Natural killer cell (primary cell): Measurements from ENCODE around the gene GLCCI1. TPM values are rescaled to one million over a fixed set of nuclear protein-coding genes. Genes with fewer than 3 reads are reported as not detected.

Experiments used
- ATAC-seq, 3 donors: fragments of 150-1000 bp in 2 of 3; fragments of 200-7000 bp in 1 of 3; cut with Tn5 transposase; 1 replicate in 1 of 3; 2 replicates in 2 of 3; pipeline ENCODE4 v1.10.0; 2021; ENCODE audit warnings: mild to moderate bottlenecking in 2 of 3, moderate library complexity in 2 of 3
- DNase-seq, 2 donors: peaks; one replicate each; pipeline versions ENCODE4 v3.0.0 to v3.0.0-alpha.2; 2013 to 2021; ENCODE audit warnings: mixed read lengths in 1 of 2
- H3K27ac ChIP-seq: one replicate; pipeline ENCODE4 v1.5.1; 2013; ENCODE audit warnings: mild to moderate bottlenecking, low read length
- H3K27me3 ChIP-seq: one replicate; pipeline ENCODE4 v1.6.1; 2013; ENCODE audit warnings: low read length; ENCODE audit not compliant: control insufficient read depth, insufficient read depth
- H3K36me3 ChIP-seq: one replicate; pipeline ENCODE4 v1.6.1; 2013; ENCODE audit warnings: low read length; ENCODE audit not compliant: control insufficient read depth, insufficient read depth
- H3K4me1 ChIP-seq: one replicate; pipeline ENCODE4 v1.6.1; 2013; ENCODE audit warnings: low read length; ENCODE audit not compliant: control insufficient read depth, insufficient read depth
- H3K4me3 ChIP-seq: one replicate; pipeline ENCODE4 v1.5.1; 2013; ENCODE audit warnings: low read length
- H3K9me3 ChIP-seq: one replicate; pipeline ENCODE4 v1.6.1; 2013; ENCODE audit warnings: low read length; ENCODE audit not compliant: control insufficient read depth, insufficient read depth
- H3K27ac Mint-ChIP-seq, 2 donors: one replicate each; pipeline ENCODE4 v1.8.0; 2022; ENCODE audit warnings: mild to moderate bottlenecking in 2 of 2, mixed read lengths in 2 of 2, moderate library complexity in 1 of 2
- H3K27me3 Mint-ChIP-seq, 2 donors: one replicate each; pipeline ENCODE4 v1.8.0; 2022; ENCODE audit warnings: low read depth in 2 of 2, mixed read lengths in 2 of 2
- H3K36me3 Mint-ChIP-seq: one replicate; pipeline ENCODE4 v1.8.0; 2022; ENCODE audit warnings: mixed read lengths
- H3K4me1 Mint-ChIP-seq, 2 donors: one replicate each; pipeline ENCODE4 v1.8.0; 2022; ENCODE audit warnings: mixed read lengths in 2 of 2
- H3K4me3 Mint-ChIP-seq: one replicate; pipeline ENCODE4 v1.8.0; 2022; ENCODE audit warnings: mild to moderate bottlenecking, moderate library complexity, mixed read lengths
- H3K9me3 Mint-ChIP-seq, 2 donors: one replicate each; pipeline ENCODE4 v1.8.0; 2022; ENCODE audit warnings: mixed read lengths in 2 of 2
- CTCF ChIP-seq: fragments of 200-600 bp; IDR thresholded peaks from one replicate; pipeline ENCODE4 v1.8.0; 2022; ENCODE audit warnings: antibody characterized with exemption
- WGBS: methylation state at CpG from one replicate; pipeline ENCODE4 v1.1.7; 2013; ENCODE audit warnings: missing lambda C conversion rate; ENCODE audit not compliant: insufficient coverage; 5-methylcytosine and 5-hydroxymethylcytosine counted together
- intact Hi-C: fragments of 100-400 bp; cut with micrococcal nuclease; formaldehyde crosslinking; loops from one replicate; pipeline ENCODE4 v1.14.2; 2022
- total RNA-seq, 4 donors: library from RNA; stranded (reverse); fragments of 120-200 nt in 1 of 4; gene quantifications; one replicate each; pipeline versions ENCODE4 v1.2.3 to v1.2.4, GENCODE V29; 2013 to 2022

Gene GLCCI1
- total RNA-seq, 3 donors from 2014 or later (not counting 1 experiment from before 2014, with no cell fraction given), result 70.5 to 132 (median 79.6) TPM

DNA sequence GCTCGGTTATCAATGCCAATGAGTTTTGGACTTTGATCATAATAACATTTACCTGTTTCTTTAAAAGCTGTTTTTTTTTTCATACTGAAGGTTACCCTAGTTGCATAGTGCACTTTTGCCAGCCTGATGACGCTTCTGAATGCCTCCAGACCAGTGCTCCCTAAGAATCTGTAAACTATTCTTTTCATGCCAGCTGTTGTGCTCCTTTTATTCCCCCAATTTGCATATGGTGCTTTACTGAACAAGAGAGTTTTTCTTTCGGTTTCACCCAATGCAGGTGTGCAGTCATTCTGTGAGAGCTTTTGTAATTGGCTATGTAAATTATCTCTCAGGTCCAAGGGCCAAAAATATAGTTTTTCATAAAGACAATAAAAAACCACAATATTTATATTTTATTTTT lies 48.1 kb upstream of the GLCCI1 start:
- no peaks in the 10 kb centered on the region for H3K9me3 Mint-ChIP-seq
- Histone ChIP-seq H3K36me3 (no peaks in the 10 kb centered on the region), H3K4me3 (no peak overlapping the region), H3K9me3 (no peaks in the 10 kb centered on the region), H3K27ac (peak overlapping the region; percentile 40), H3K27me3 (no peaks in the 10 kb centered on the region), H3K4me1 (peaks cover 3% of the 10 kb centered on the region)
- no peak for ATAC-seq
- no peak overlapping the region for H3K4me3 Mint-ChIP-seq
- intact Hi-C loops, result no loop called here
- H3K36me3 Mint-ChIP-seq, result no peaks in the 10 kb centered on the region
- TF ChIP-seq CTCF, result no peak
- peaks cover 17 to 21% of the 10 kb centered on the region in 2 donors for H3K4me1 Mint-ChIP-seq
- 68% methylated on average over 3 of the region's 3 CpGs for WGBS
- no peaks in the 10 kb centered on the region for H3K27me3 Mint-ChIP-seq
- DNase-seq, result peak in 1 of 2 donors; percentile 50
- no peak overlapping the region for H3K27ac Mint-ChIP-seq

DNA sequence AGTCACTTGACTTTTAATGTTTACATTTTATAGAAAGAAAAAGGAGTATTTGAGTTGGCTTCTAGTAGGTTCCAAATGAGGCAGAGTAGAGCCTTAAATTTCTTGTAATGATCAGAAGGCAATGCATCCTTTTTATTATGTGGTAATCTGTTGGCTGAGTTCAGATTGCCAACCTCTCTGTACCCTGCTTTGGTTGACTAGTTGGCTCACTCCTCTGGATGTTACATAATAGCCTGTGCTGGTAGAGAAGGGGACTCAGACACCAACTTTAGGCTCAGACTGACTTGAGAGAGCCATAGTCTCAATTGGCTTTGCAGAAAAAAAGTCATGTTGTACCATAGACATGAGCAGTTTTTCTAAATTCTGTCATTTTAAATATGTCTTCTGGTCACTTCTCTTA lies 46.8 kb upstream of the GLCCI1 start:
- Histone ChIP-seq H3K27me3 (no peaks in the 10 kb centered on the region), H3K4me1 (peaks cover 3% of the 10 kb centered on the region), H3K27ac (no peak overlapping the region), H3K36me3 (no peaks in the 10 kb centered on the region), H3K9me3 (no peaks in the 10 kb centered on the region), H3K4me3 (no peak overlapping the region)
- H3K4me3 Mint-ChIP-seq, result no peak overlapping the region
- no peaks in the 10 kb centered on the region for H3K9me3 Mint-ChIP-seq
- peaks cover 17 to 21% of the 10 kb centered on the region in 2 donors for H3K4me1 Mint-ChIP-seq
- H3K36me3 Mint-ChIP-seq, result no peaks in the 10 kb centered on the region
- DNase-seq, result peak in 1 of 2 donors; percentile 7
- no peak overlapping the region for H3K27ac Mint-ChIP-seq
- no peaks in the 10 kb centered on the region for H3K27me3 Mint-ChIP-seq
- intact Hi-C loops, result no loop called here
- no peak for TF ChIP-seq CTCF
- ATAC-seq, result no peak

- Histone ChIP-seq H3K9me3 (no peaks in the 10 kb centered on the region), H3K27ac (no peak overlapping the region), H3K4me3 (no peak overlapping the region), H3K36me3 (no peaks in the 10 kb centered on the region), H3K27me3 (no peaks in the 10 kb centered on the region), H3K4me1 (peaks cover 3% of the 10 kb centered on the region)
- TF ChIP-seq CTCF, result no peak
- Mint-ChIP-seq H3K9me3 (no peaks in the 10 kb centered on the region), H3K36me3 (no peaks in the 10 kb centered on the region), H3K27me3 (no peaks in the 10 kb centered on the region), H3K4me1 (peaks cover 17 to 21% of the 10 kb centered on the region in 2 donors), H3K27ac (peak overlapping the region in 1 of 2 donors; percentile 9), H3K4me3 (no peak overlapping the region)
- intact Hi-C loops, result no loop called here
- no peak for DNase-seq
- no peak for ATAC-seq
- 98% methylated on average over 6 of the region's 7 CpGs for WGBS
Measured at GRCh38 chr7:7922684-7923385, 45.8 kb upstream of the GLCCI1 start.

DNA sequence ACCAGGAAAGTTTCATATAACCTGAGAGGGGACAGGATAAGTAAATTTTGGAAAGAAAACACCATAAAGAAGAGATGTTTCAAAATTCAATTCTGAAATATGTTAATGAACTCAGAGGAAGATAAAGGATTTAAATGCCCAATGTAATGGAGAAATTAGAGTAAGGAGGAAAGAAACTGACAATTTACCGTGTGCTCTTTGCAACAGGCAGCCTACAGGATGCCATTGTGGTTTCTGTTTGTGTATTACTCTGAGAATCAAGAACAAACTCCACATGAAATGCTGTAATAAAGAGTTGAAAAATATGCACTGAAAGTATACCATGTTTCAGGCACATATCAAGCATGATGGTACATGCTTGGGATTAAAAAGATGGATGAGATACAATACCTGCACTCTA lies 44.8 kb upstream of the GLCCI1 start:
- Mint-ChIP-seq H3K4me3 (peak overlapping the region; percentile 40), H3K4me1 (peaks cover 17 to 21% of the 10 kb centered on the region in 2 donors), H3K9me3 (no peaks in the 10 kb centered on the region), H3K27ac (peak overlapping the region; percentile 0 to 9), H3K27me3 (no peaks in the 10 kb centered on the region), H3K36me3 (no peaks in the 10 kb centered on the region)
- 14% methylated on average over 1 of the region's 1 CpG for WGBS
- Histone ChIP-seq H3K36me3 (no peaks in the 10 kb centered on the region), H3K9me3 (no peaks in the 10 kb centered on the region), H3K4me3 (no peak overlapping the region), H3K27ac (no peak overlapping the region), H3K27me3 (no peaks in the 10 kb centered on the region), H3K4me1 (peaks cover 3% of the 10 kb centered on the region)
- TF ChIP-seq CTCF, result no peak
- peak in 1 of 3 donors; percentile 54 for ATAC-seq
- intact Hi-C loops, result no loop called here
- DNase-seq, result peak in 1 of 2 donors; percentile 23
